ENCODE measurements around the gene GAS7.

- TF ChIP-seq CTCF (IDR thresholded peaks at IDR 0.05) (no peak), ZBTB21 (CRISPR knock-in tag; IDR thresholded peaks at IDR 0.05; ENCODE audit: borderline replicate concordance) (no peak), CDX4 (CRISPR knock-in tag; IDR thresholded peaks at IDR 0.05; ENCODE audit: borderline replicate concordance) (no peak), CREM (CRISPR knock-in tag; IDR thresholded peaks at IDR 0.05) (no peak), SMAD3 (CRISPR knock-in tag; IDR thresholded peaks at IDR 0.05; ENCODE audit: borderline replicate concordance) (no peak), KAT7 (CRISPR knock-in tag; IDR thresholded peaks at IDR 0.05; ENCODE audit: borderline replicate concordance) (no peak), NR2C2 (CRISPR knock-in tag; IDR thresholded peaks at IDR 0.05) (no peak), E2F1 (CRISPR knock-in tag; IDR thresholded peaks at IDR 0.05) (no peak)
- TF ChIP-seq, protein P1, sequence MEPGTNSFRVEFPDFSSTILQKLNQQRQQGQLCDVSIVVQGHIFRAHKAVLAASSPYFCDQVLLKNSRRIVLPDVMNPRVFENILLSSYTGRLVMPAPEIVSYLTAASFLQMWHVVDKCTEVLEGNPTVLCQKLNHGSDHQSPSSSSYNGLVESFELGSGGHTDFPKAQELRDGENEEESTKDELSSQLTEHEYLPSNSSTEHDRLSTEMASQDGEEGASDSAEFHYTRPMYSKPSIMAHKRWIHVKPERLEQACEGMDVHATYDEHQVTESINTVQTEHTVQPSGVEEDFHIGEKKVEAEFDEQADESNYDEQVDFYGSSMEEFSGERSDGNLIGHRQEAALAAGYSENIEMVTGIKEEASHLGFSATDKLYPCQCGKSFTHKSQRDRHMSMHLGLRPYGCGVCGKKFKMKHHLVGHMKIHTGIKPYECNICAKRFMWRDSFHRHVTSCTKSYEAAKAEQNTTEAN (CRISPR knock-in tag; IDR thresholded peaks at IDR 0.05) = no peak
These were observed 297.6 kb downstream of the GAS7 start for GRCh38 chr17:9900784-9901183.

All from WTC11 (cell line).